ENCODE measurements around the gene INO80C. TPM values are rescaled to one million over a fixed set of nuclear protein-coding genes. Genes with fewer than 3 reads are reported as not detected.

INO80C gene
- total and polyA plus RNA-seq, 2 of the 4 experiments (the other 2 are of a cell fraction), result 5.6 to 17.1 TPM

DNA sequence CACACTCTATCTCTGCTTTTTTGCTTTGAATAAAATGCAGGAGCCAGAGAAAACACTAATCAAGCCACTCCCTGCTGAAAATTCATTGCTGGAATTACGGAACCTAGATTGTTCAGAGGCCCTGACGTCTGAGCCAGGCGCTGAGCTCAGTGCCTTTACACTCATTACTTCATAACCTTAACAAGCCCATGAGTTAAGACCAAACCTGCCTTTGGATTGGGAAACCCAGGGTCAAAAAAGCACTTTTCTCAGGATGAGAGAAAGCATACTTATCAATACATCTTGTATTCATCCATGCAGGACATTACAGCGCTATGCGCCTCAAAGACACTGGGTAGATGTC lies 762 bp downstream of the INO80C start:
- Histone ChIP-seq H3K4me3 (ENCODE audit: insufficient read depth, low read depth, low read length) (peak overlapping the region; percentile 74), H3K14ac (replicated peaks; ENCODE audit: low read depth, low read length) (peak overlapping the region; percentile 93), H4K5ac (ENCODE audit: low read depth, low read length) (peak overlapping the region; percentile 77), H3K4me1 (ENCODE audit: control insufficient read depth, insufficient read depth, low read length) (peaks cover 3% of the 10 kb centered on the region), H4K20me1 (ENCODE audit: insufficient read depth, low read length) (no peaks in the 10 kb centered on the region), H4K91ac (ENCODE audit: insufficient read depth, low read depth, low read length) (peak overlapping the region; percentile 90), H3K4me2 (ENCODE audit: low read depth, low read length) (peak overlapping the region; percentile 83), H4K8ac (ENCODE audit: low read depth in 2 of 2, low read length in 2 of 2) (peak overlapping the region; percentile 84 to 94), H3K9ac (ENCODE audit: low read depth, low read length) (peak overlapping the region; percentile 81), H3K27ac (ENCODE audit: insufficient read depth, low read length) (peak overlapping the region; percentile 93), H2AK5ac (ENCODE audit: low read depth, low read length) (peak overlapping the region; percentile 18), H2AK9ac (replicated peaks; ENCODE audit: low read depth, low read length, poor library complexity) (peak overlapping the region; percentile 63), H3K4ac (ENCODE audit: low read depth, low read length) (peak overlapping the region; percentile 91), H2BK120ac (ENCODE audit: low read depth, low read length) (peak overlapping the region; percentile 82), H2AFZ (replicated peaks; ENCODE audit: low read length, poor library complexity) (peak overlapping the region; percentile 97), H3K56ac (ENCODE audit: extremely low read depth, insufficient read depth, low read length) (peak overlapping the region; percentile 64; the same call in 1 of the 2 replicates), H2BK5ac (ENCODE audit: low read depth, low read length, poor library complexity, severe bottlenecking) (peak overlapping the region; percentile 83), H3K27me3 (ENCODE audit: control insufficient read depth, insufficient read depth, low read length) (no peaks in the 10 kb centered on the region), H3K9me3 (ENCODE audit: control insufficient read depth, insufficient read depth, low read length) (no peaks in the 10 kb centered on the region), H3K9me1 (ENCODE audit: insufficient read depth, low read length) (peaks cover 7% of the 10 kb centered on the region), H2BK15ac (ENCODE audit: low read depth, low read length) (peak overlapping the region; percentile 78; the same call in 2 of the 3 replicates), H3K36me3 (ENCODE audit: control insufficient read depth, insufficient read depth, low read length) (no peaks in the 10 kb centered on the region), H3K23ac (ENCODE audit: low read depth, low read length) (peak overlapping the region; percentile 95; the same call in 1 of the 2 replicates), H3K18ac (ENCODE audit: low read depth, low read length) (peak overlapping the region; percentile 58), H2BK20ac (ENCODE audit: low read depth, low read length) (peak overlapping the region; percentile 41; the same call in 1 of the 2 replicates), H3K79me1 (ENCODE audit: low read depth in 1 of 2, low read length in 2 of 2) (peaks cover 10 to 21% of the 10 kb centered on the region in 2 experiments; a peak in 3 of 4 replicates)
- peak; percentile 18 for ATAC-seq (ENCODE audit: low read depth)
- ChIA-PET CTCF (interaction anchor here (1.1 to 1.2 kb wide), 2 partner anchors 9 to 15 kb away, joined by 3 to 4 read pairs; no protein-coding TSS in a partner anchor), POLR2A (ENCODE audit: unreplicated experiment) (interaction anchor here (1.0 kb wide), 1 partner anchor 9 kb away, joined by 3 read pairs; no protein-coding TSS in a partner anchor)
- peak; percentile 51 for DNase-seq
- TF ChIP-seq FOS (IDR thresholded peaks at IDR 0.05; ENCODE audit: low read depth, low read length), result no peak
- TF ChIP-seq MAFK (IDR thresholded peaks at IDR 0.05; ENCODE audit: low read depth, low read length), result no peak
- TF ChIP-seq POLR2A (IDR thresholded peaks at IDR 0.05; ENCODE audit: low read depth, low read length), result no peak
- TF ChIP-seq CEBPB (IDR thresholded peaks at IDR 0.05; ENCODE audit: low read depth, low read length), result peak; percentile 13; the same call in 1 of the 2 replicates
- no peak for TF ChIP-seq NFE2L2 (IDR thresholded peaks at IDR 0.05; ENCODE audit: low read depth, low read length)
- no peak for TF ChIP-seq MXI1 (IDR thresholded peaks at IDR 0.05; ENCODE audit: borderline replicate concordance, low read depth, low read length)
- in situ Hi-C loops (cut with MboI; ENCODE audit: low sequenced_read_pairs), result no loop called here
- no TSS peak for BruUV-seq (replicated peaks)
- dilution Hi-C loops (cut with HindIII; ENCODE audit: low sequenced_read_pairs, unreplicated experiment), result no loop called here
- intact Hi-C loops (cut with micrococcal nuclease), result loop anchor here (2.0 to 10.0 kb wide), 3 partner anchors 78 to 256 kb away; partner anchors contain the start of gene ZNF397
- WGBS, 2 experiments (ENCODE audit: extremely low coverage in 2 of 2, insufficient read length in 1 of 2), result no CpG with 5 or more reads among the region's 5 CpGs

Measured in IMR-90 (cell line).